HepG2 (cell line): ENCODE measurements around the gene DRG1. TPM values are rescaled to one million over a fixed set of nuclear protein-coding genes. Genes with fewer than 3 reads are reported as not detected.
A peak's percentile ranks its signal among the peaks of the same experiment; 100 is the strongest.

Experiments used
- ATAC-seq: fragments of 200-7000 bp; cut with Tn5 transposase; 3 replicates; pipeline ENCODE4 v1.9.1; 2020; ENCODE audit warnings: mild to moderate bottlenecking, moderate library complexity
- BruUV-seq: library from RNA; stranded (reverse); fragments of 400-500 nt; replicated peaks from 2 replicates; lab custom pipeline; 2021; lab: Mats Ljungman, UMichigan
- CTCF ChIA-PET: fragments of 300-600 bp; formaldehyde crosslinking; extraction: SDS; loops from one replicate; lab custom pipeline; 2021; ENCODE audit warnings: low total read pairs, inconsistent platforms, low intra/inter-chr PET ratio; lab: Yijun Ruan, JAX
- POLR2A ChIA-PET: fragments of 350-600 bp; sonication (Branson Sonifier 250); formaldehyde crosslinking; loops from one replicate; lab custom pipeline; 2020; ENCODE audit warnings: antibody characterized with exemption, inconsistent platforms; lab: Yijun Ruan, JAX
- DNase-seq: peaks from one replicate; pipeline ENCODE4 v3.0.0-alpha.2; 2015; ENCODE audit warnings: low spot score
- FAIRE-seq: peaks from 3 replicates; lab custom pipeline; 2011; peaks lifted over from hg19 to GRCh38; lab: Jason Lieb, UNC
- H2AFZ ChIP-seq: one replicate; pipeline ENCODE4 v1.6.1; 2011; ENCODE audit warnings: low read length, inconsistent platforms
- H3K27ac ChIP-seq: fragments of 300-600 bp; 3 replicates; pipeline ENCODE4 v1.8.0; 2011; ENCODE audit warnings: mixed run types, mild to moderate bottlenecking, mixed read lengths, low read length, inconsistent platforms; ENCODE audit not compliant: insufficient read depth; ENCODE audit errors: extremely low read length
- H3K27me3 ChIP-seq, 2 experiments: fragments of 200-600 bp in 1 of 2; 2 replicates in 1 of 2; 3 replicates in 1 of 2; pipeline versions ENCODE4 v1.6.0 to v1.8.0; 2011; ENCODE audit warnings: low read length in 2 of 2, mild to moderate bottlenecking in 2 of 2, moderate library complexity in 2 of 2, inconsistent platforms in 1 of 2; ENCODE audit not compliant: insufficient read depth in 2 of 2, control insufficient read depth in 1 of 2
- H3K36me3 ChIP-seq, 2 experiments: fragments of 200-600 bp in 1 of 2; replicated peaks in 1 of 2; 2 replicates in 1 of 2; 3 replicates in 1 of 2; pipeline versions ENCODE4 v1.5.1 to v1.8.0; 2011; ENCODE audit warnings: low read length in 2 of 2, inconsistent platforms in 1 of 2; ENCODE audit not compliant: insufficient read depth in 2 of 2, control insufficient read depth in 1 of 2
- H3K4me1 ChIP-seq: 2 replicates; pipeline ENCODE4 v1.5.1; 2012; ENCODE audit warnings: low read length, inconsistent platforms; ENCODE audit not compliant: insufficient read depth
- H3K4me2 ChIP-seq: 2 replicates; pipeline ENCODE4 v1.6.0; 2011; ENCODE audit warnings: low read depth, low read length, inconsistent platforms
- H3K4me3 ChIP-seq, 3 experiments: fragments of 200-600 bp in 1 of 3; sonication (generic), shearing (Covaris generic) in 1 of 3; replicated peaks in 1 of 3; 2 replicates each; pipeline ENCODE4 v1.5.1; 2011 to 2016; ENCODE audit warnings: low read length in 3 of 3, inconsistent platforms in 2 of 3, low read depth in 2 of 3, mild to moderate bottlenecking in 2 of 3, control low read depth in 1 of 3, mixed read lengths in 1 of 3; ENCODE audit not compliant: insufficient read depth in 1 of 3
- H3K79me2 ChIP-seq: one replicate; pipeline ENCODE4 v1.6.1; 2011; ENCODE audit warnings: low read length, inconsistent platforms; ENCODE audit not compliant: insufficient read depth
- H3K9ac ChIP-seq: 2 replicates; pipeline ENCODE4 v1.6.0; 2011; ENCODE audit warnings: mild to moderate bottlenecking, low read depth, low read length, inconsistent platforms; ENCODE audit not compliant: insufficient read depth
- H3K9me3 ChIP-seq: 2 replicates; pipeline ENCODE4 v1.5.1; 2012; ENCODE audit warnings: mild to moderate bottlenecking, low read length
- H4K20me1 ChIP-seq: 2 replicates; pipeline ENCODE4 v1.6.0; 2011; ENCODE audit warnings: inconsistent platforms, mild to moderate bottlenecking, low read length, moderate library complexity; ENCODE audit not compliant: insufficient read depth
- CAMTA2 ChIP-seq: sonication (generic); formaldehyde crosslinking; IDR thresholded peaks from 2 replicates; pipeline ENCODE4 v1.4.0; 2020; ENCODE audit warnings: mild to moderate bottlenecking, missing genetic modification reagents, borderline replicate concordance
- DR1 ChIP-seq: sonication (generic); formaldehyde crosslinking; IDR thresholded peaks from 2 replicates; pipeline ENCODE4 v1.8.0; 2021; ENCODE audit warnings: mild to moderate bottlenecking, missing genetic modification reagents, inconsistent platforms
- ELF1 ChIP-seq: sonication (generic); formaldehyde crosslinking; IDR thresholded peaks from 2 replicates; pipeline ENCODE4 v1.4.0; 2020; ENCODE audit warnings: missing genetic modification reagents
- FOXM1 ChIP-seq: sonication (generic); formaldehyde crosslinking; IDR thresholded peaks from 2 replicates; pipeline ENCODE4 v1.5.0; 2020; ENCODE audit warnings: missing genetic modification reagents
- HNF4A ChIP-seq: sonication (generic); formaldehyde crosslinking; IDR thresholded peaks from 2 replicates; pipeline ENCODE4 v1.4.0; 2020; ENCODE audit warnings: missing genetic modification reagents
- NFATC3 ChIP-seq: sonication (generic); formaldehyde crosslinking; IDR thresholded peaks from 2 replicates; pipeline ENCODE4 v1.5.1; 2020; ENCODE audit warnings: mild to moderate bottlenecking, missing genetic modification reagents
- NFRKB ChIP-seq: fragments of 450-650 bp; IDR thresholded peaks from 2 replicates; pipeline ENCODE4 v1.6.1; 2017
- NR2C2 ChIP-seq: sonication (generic); formaldehyde crosslinking; IDR thresholded peaks from 2 replicates; pipeline ENCODE4 v1.4.0; 2020; ENCODE audit warnings: missing genetic modification reagents, mild to moderate bottlenecking, moderate library complexity, borderline replicate concordance
- POLR2A ChIP-seq, 2 experiments: IDR thresholded peaks; 2 replicates each; pipeline ENCODE4 v1.6.1; 2011; ENCODE audit warnings: low read depth in 2 of 2, low read length in 2 of 2, mild to moderate bottlenecking in 1 of 2, moderate library complexity in 1 of 2; ENCODE audit not compliant: insufficient read depth in 1 of 2
- SRSF9 ChIP-seq: fragments of 200-400 bp; formaldehyde crosslinking; IDR thresholded peaks from 2 replicates; pipeline ENCODE4 v1.6.1; 2018; ENCODE audit warnings: borderline replicate concordance, mild to moderate bottlenecking, low read depth, low read length; ENCODE audit not compliant: insufficient read depth, poor library complexity, severe bottlenecking
- ZFP62 ChIP-seq: sonication (generic); formaldehyde crosslinking; IDR thresholded peaks from 2 replicates; pipeline ENCODE4 v1.4.0; 2020; ENCODE audit warnings: missing genetic modification reagents
- ZFP82 ChIP-seq: sonication (generic); formaldehyde crosslinking; IDR thresholded peaks from 2 replicates; pipeline ENCODE4 v1.5.1; 2020; ENCODE audit warnings: mild to moderate bottlenecking, missing genetic modification reagents, borderline replicate concordance
- ZNF274 ChIP-seq: sonication (generic); formaldehyde crosslinking; IDR thresholded peaks from 2 replicates; pipeline ENCODE4 v1.5.1; 2020; ENCODE audit warnings: mild to moderate bottlenecking, missing genetic modification reagents
- ZNF556 ChIP-seq: sonication (generic); formaldehyde crosslinking; IDR thresholded peaks from 2 replicates; pipeline ENCODE4 v1.4.0; 2020; ENCODE audit warnings: mild to moderate bottlenecking, missing genetic modification reagents, borderline replicate concordance
- ZNF761 ChIP-seq: sonication (generic); formaldehyde crosslinking; conservative IDR thresholded peaks from 2 replicates; pipeline ENCODE4 v1.4.0; 2020; ENCODE audit warnings: mild to moderate bottlenecking, missing genetic modification reagents
- WGBS: methylation state at CpG from one replicate; pipeline ENCODE4 v1.1.6; 2017; ENCODE audit warnings: low lambda C conversion rate; 5-methylcytosine and 5-hydroxymethylcytosine counted together
- in situ Hi-C: cut with HindIII; loops from 2 replicates; pipeline ENCODE4 v1.10.0; 2017; ENCODE audit warnings: low pct_unique_long_range_greater_than_20kb; ENCODE audit not compliant: extremely low pct_ligation_motif_present
- intact Hi-C: fragments of 100-400 bp; cut with micrococcal nuclease; formaldehyde crosslinking; loops from one replicate; pipeline ENCODE4 v1.10.0; 2022; ENCODE audit not compliant: unreplicated experiment
- polyA plus RNA-seq, 8 experiments: library from polyadenylated mRNA; depleted of rRNA in 3 of 8; stranded (reverse) in 7 of 8; unstranded in 1 of 8; fragments of >200 nt; fragmentation: Illumina TruSeq in 4 of 8; extraction: Trizol in 4 of 8; gene quantifications; 2 replicates each; pipeline versions ENCODE4 v1.2.1 to v1.2.3, GENCODE V29; 2011 to 2016; ENCODE audit warnings: low read depth in 4 of 8, missing spikeins in 1 of 8, mixed read lengths in 1 of 8; ENCODE audit not compliant: insufficient read depth in 1 of 8
- total RNA-seq, 5 experiments: library from RNA; depleted of rRNA; stranded (reverse); fragments of >200 nt; fragmentation: Illumina TruSeq; extraction: Trizol; gene quantifications; 2 replicates each; pipeline ENCODE4 v1.2.3, GENCODE V29; 2016; ENCODE audit warnings: low read depth in 1 of 5
- TF ChIP-seq, protein P1 (sequence below): sonication (generic); formaldehyde crosslinking; IDR thresholded peaks from 2 replicates; pipeline ENCODE4 v1.4.0; 2020; ENCODE audit warnings: missing genetic modification reagents
- TF ChIP-seq, protein P2 (sequence below): sonication (generic); formaldehyde crosslinking; IDR thresholded peaks from 2 replicates; pipeline ENCODE4 v1.4.0; 2020; ENCODE audit warnings: mild to moderate bottlenecking, missing genetic modification reagents
- TF ChIP-seq, protein P3 (sequence below): sonication (generic); formaldehyde crosslinking; IDR thresholded peaks from 2 replicates; pipeline ENCODE4 v1.4.0; 2020; ENCODE audit warnings: missing genetic modification reagents

The DRG1 gene
- total and polyA plus RNA-seq, 2 of the 13 experiments (the other 11 are each of a cell fraction or from before 2014, with no cell fraction given), result 59.0 to 94.8 TPM

DNA sequence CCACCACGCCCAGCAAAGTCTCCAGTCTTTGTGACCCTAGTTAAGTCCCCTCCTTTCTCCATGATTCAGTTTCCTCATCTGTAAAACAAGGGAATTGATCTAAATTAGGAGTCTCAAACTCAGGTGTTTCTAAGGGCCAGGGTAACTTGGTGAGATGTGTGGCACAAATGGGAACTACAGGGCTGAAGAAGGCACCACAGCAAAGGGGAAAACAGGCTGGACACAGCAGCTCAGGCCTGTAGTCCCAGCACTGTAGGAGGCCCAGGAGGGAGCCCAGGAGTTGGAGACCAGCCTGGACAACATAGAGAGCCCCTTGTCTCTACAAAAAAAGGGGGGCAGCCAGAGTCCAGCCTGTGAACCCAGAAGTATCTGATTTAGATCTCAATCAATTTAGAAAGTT lies 37.7 kb upstream of the DRG1 start (continued):
- TF ChIP-seq, protein P1, sequence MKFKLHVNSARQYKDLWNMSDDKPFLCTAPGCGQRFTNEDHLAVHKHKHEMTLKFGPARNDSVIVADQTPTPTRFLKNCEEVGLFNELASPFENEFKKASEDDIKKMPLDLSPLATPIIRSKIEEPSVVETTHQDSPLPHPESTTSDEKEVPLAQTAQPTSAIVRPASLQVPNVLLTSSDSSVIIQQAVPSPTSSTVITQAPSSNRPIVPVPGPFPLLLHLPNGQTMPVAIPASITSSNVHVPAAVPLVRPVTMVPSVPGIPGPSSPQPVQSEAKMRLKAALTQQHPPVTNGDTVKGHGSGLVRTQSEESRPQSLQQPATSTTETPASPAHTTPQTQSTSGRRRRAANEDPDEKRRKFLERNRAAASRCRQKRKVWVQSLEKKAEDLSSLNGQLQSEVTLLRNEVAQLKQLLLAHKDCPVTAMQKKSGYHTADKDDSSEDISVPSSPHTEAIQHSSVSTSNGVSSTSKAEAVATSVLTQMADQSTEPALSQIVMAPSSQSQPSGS (CRISPR knock-in tag), result no peak
- no peak for TF ChIP-seq DR1 (CRISPR knock-in tag)

DNA sequence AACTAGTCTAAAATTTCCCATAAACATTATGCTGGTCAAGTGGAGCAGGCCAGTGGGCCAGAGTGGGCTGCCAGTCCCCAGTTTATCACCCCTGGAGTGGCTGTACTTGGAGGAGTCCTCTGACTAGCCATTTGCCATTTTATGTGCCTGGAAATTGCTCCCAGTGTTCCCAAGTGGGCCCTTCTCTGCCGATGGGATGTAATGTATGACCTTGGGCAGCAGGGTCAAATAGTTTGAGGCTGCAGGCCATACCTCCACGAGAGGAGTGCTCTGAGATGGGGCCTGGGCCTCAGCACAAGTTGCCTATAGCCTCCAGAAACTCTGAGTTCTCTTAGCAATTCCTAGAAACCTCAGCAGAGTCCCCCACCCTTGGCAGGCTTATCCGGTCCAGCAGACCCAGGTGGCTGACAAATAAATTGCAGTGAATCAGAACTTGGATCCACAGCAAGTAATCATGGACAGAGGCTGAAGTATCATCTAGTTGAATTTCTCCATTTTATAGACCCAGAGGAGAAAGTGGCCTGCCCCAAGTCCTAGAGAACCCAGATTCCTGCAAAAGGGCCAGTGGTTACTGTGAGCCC lies 35.4 kb upstream of the DRG1 start:
- H2AFZ ChIP-seq, result no peak overlapping the region
- ChIA-PET POLR2A (no interaction called here), CTCF (no interaction called here)
- no peaks in the 10 kb centered on the region for H4K20me1 ChIP-seq
- H3K4me1 ChIP-seq, result peaks cover 14% of the 10 kb centered on the region
- no peaks in the 10 kb centered on the region for H3K36me3 ChIP-seq
- in situ Hi-C loops (no loop called here), intact Hi-C loops (no loop called here)
- H3K4me2 ChIP-seq, result no peak overlapping the region
- H3K9me3 ChIP-seq, result no peaks in the 10 kb centered on the region
- TF ChIP-seq CAMTA2 (CRISPR knock-in tag) (no peak), HNF4A (no peak), SRSF9 (no peak), NFATC3 (CRISPR knock-in tag) (no peak), NFRKB (no peak), ZFP62 (CRISPR knock-in tag) (no peak), ZNF274 (no peak), ZFP82 (no peak), POLR2A (IDR thresholded peaks at IDR 0.05; ENCODE audit: insufficient read depth in 1 of 2, low read depth in 2 of 2, low read length in 2 of 2) (no peak), ELF1 (CRISPR knock-in tag) (no peak), ZNF556 (CRISPR knock-in tag) (no peak), NR2C2 (CRISPR knock-in tag) (no peak), ZNF761 (CRISPR knock-in tag) (no peak), FOXM1 (no peak)
- TF ChIP-seq, protein P2, sequence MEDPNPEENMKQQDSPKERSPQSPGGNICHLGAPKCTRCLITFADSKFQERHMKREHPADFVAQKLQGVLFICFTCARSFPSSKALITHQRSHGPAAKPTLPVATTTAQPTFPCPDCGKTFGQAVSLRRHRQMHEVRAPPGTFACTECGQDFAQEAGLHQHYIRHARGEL (CRISPR knock-in tag), result no peak
- TF ChIP-seq, protein P3, sequence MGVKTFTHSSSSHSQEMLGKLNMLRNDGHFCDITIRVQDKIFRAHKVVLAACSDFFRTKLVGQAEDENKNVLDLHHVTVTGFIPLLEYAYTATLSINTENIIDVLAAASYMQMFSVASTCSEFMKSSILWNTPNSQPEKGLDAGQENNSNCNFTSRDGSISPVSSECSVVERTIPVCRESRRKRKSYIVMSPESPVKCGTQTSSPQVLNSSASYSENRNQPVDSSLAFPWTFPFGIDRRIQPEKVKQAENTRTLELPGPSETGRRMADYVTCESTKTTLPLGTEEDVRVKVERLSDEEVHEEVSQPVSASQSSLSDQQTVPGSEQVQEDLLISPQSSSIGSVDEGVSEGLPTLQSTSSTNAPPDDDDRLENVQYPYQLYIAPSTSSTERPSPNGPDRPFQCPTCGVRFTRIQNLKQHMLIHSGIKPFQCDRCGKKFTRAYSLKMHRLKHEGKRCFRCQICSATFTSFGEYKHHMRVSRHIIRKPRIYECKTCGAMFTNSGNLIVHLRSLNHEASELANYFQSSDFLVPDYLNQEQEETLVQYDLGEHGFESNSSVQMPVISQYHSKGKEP, result no peak
- H3K27ac ChIP-seq, result no peak overlapping the region
- H3K4me3 ChIP-seq, result no peak overlapping the region
- ATAC-seq (peak; percentile 61), FAIRE-seq (no peak), DNase-seq (no peak)
- H3K9ac ChIP-seq, result no peak overlapping the region
- 16% methylated on average over 2 of the region's 3 CpGs for WGBS
- H3K79me2 ChIP-seq, result no peaks in the 10 kb centered on the region
- H3K27me3 ChIP-seq, result no peaks in the 10 kb centered on the region
- BruUV-seq, result no TSS peak
